Measurements from ENCODE around the gene SMAD7. TPM values are rescaled to one million over a fixed set of nuclear protein-coding genes. Genes with fewer than 3 reads are reported as not detected.

Gene SMAD7
- total RNA-seq, 2 donors from 2014 or later, result 21.2 to 21.6 TPM

- Histone ChIP-seq H3K27ac (no peak overlapping the region), H3K4me3 (no peak overlapping the region), H3K9me3 (no peaks in the 10 kb centered on the region), H3K27me3 (no peaks in the 10 kb centered on the region), H3K36me3 (no peaks in the 10 kb centered on the region), H3K9ac (ENCODE audit: low read depth in 2 of 2, low read length in 2 of 2) (no peak overlapping the region), H3K4me1 (peaks cover 5% of the 10 kb centered on the region)
- DNase-seq, result no peak
- TF ChIP-seq CTCF (IDR thresholded peaks at IDR 0.05), result no peak
- intact Hi-C loops (cut with DNase I), result no loop called here
These were observed 41.4 kb upstream of the SMAD7 start for GRCh38 chr18:48992133-48992532.

- H3K9ac ChIP-seq (ENCODE audit: low read depth in 2 of 2, low read length in 2 of 2), result no peak overlapping the region
- H3K4me1 ChIP-seq, result peaks cover 1% of the 10 kb centered on the region
- no peaks in the 10 kb centered on the region for H3K36me3 ChIP-seq
- H3K27ac ChIP-seq, result no peak overlapping the region
- H3K4me3 ChIP-seq, result no peak overlapping the region
- H3K9me3 ChIP-seq, result no peaks in the 10 kb centered on the region
- intact Hi-C loops (cut with DNase I), result no loop called here
- H3K27me3 ChIP-seq, result no peaks in the 10 kb centered on the region
- TF ChIP-seq CTCF (IDR thresholded peaks at IDR 0.05), result no peak
- no peak for DNase-seq
These were observed 40.9 kb upstream of the SMAD7 start for GRCh38 chr18:48991676-48992075.

- H3K4me1 ChIP-seq, result no peaks in the 10 kb centered on the region
- H3K27ac ChIP-seq, result no peak overlapping the region
- no peak overlapping the region for H3K4me3 ChIP-seq
- no peak for TF ChIP-seq CTCF (IDR thresholded peaks at IDR 0.05)
- intact Hi-C loops (cut with DNase I), result no loop called here
- no peak for DNase-seq
- no peak overlapping the region for H3K9ac ChIP-seq (ENCODE audit: low read depth in 2 of 2, low read length in 2 of 2)
- no peaks in the 10 kb centered on the region for H3K9me3 ChIP-seq
- H3K36me3 ChIP-seq, result no peaks in the 10 kb centered on the region
- H3K27me3 ChIP-seq, result no peaks in the 10 kb centered on the region
These were observed 40.5 kb upstream of the SMAD7 start for GRCh38 chr18:48991319-48991660.

- Histone ChIP-seq H3K4me1 (no peaks in the 10 kb centered on the region), H3K36me3 (no peaks in the 10 kb centered on the region), H3K9ac (ENCODE audit: low read depth in 2 of 2, low read length in 2 of 2) (no peak overlapping the region), H3K4me3 (no peak overlapping the region), H3K27ac (no peak overlapping the region), H3K27me3 (no peaks in the 10 kb centered on the region), H3K9me3 (no peaks in the 10 kb centered on the region)
- no peak for DNase-seq
- intact Hi-C loops (cut with DNase I), result no loop called here
- no peak for TF ChIP-seq CTCF (IDR thresholded peaks at IDR 0.05)
These were observed 39.9 kb upstream of the SMAD7 start for GRCh38 chr18:48990481-48991318.

GRCh38 chr18:48989304-48990303 is 38.8 kb upstream of the SMAD7 start:
- no peak overlapping the region for H3K9ac ChIP-seq (ENCODE audit: low read depth in 2 of 2, low read length in 2 of 2)

More at GRCh38 chr18:48989304-48990303, 38.8 kb upstream of the SMAD7 start:
- no peak overlapping the region for H3K4me3 ChIP-seq
- intact Hi-C loops (cut with DNase I), result no loop called here
- no peaks in the 10 kb centered on the region for H3K36me3 ChIP-seq
- no peaks in the 10 kb centered on the region for H3K9me3 ChIP-seq
- H3K27me3 ChIP-seq, result no peaks in the 10 kb centered on the region
- TF ChIP-seq CTCF (IDR thresholded peaks at IDR 0.05), result no peak
- no peak for DNase-seq
- H3K4me1 ChIP-seq, result no peaks in the 10 kb centered on the region
- no peak overlapping the region for H3K27ac ChIP-seq
